GM10266 (cell line): ENCODE results near the gene ARHGDIB.

ENCODE experiments used
- DNase-seq: peaks from one replicate; pipeline ENCODE4 v3.0.0; 2012; ENCODE audit errors: extremely low spot score
- TF ChIP-seq, protein P1 (sequence below): IDR thresholded peaks from 2 replicates; pipeline ENCODE4 v1.5.1; 2012; ENCODE audit warnings: mild to moderate bottlenecking, low read depth; ENCODE audit not compliant: control insufficient read depth, insufficient read depth; ENCODE audit errors: missing control alignments

Gene ARHGDIB

DNA sequence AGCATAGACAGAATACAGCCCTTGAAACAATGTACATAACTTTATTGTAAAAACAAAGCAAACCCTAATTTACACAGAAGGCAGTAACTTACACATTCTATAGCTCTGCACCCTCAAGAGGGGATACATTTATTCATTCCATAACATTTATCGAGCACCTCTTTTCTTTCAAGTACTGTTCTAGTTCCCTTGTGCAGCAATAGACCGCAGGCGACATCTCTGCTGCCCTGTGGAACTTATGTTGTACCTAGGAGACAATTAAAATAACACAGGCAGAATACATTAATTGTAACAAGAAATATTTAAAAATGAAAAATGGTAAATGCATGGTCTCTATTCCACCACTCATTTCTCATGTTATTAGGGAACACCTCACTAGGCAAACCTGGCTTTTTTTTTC lies 1.4 kb upstream of the ARHGDIB start:
- DNase-seq: no peak
- TF ChIP-seq, protein P1, sequence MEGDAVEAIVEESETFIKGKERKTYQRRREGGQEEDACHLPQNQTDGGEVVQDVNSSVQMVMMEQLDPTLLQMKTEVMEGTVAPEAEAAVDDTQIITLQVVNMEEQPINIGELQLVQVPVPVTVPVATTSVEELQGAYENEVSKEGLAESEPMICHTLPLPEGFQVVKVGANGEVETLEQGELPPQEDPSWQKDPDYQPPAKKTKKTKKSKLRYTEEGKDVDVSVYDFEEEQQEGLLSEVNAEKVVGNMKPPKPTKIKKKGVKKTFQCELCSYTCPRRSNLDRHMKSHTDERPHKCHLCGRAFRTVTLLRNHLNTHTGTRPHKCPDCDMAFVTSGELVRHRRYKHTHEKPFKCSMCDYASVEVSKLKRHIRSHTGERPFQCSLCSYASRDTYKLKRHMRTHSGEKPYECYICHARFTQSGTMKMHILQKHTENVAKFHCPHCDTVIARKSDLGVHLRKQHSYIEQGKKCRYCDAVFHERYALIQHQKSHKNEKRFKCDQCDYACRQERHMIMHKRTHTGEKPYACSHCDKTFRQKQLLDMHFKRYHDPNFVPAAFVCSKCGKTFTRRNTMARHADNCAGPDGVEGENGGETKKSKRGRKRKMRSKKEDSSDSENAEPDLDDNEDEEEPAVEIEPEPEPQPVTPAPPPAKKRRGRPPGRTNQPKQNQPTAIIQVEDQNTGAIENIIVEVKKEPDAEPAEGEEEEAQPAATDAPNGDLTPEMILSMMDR: no peak

DNA sequence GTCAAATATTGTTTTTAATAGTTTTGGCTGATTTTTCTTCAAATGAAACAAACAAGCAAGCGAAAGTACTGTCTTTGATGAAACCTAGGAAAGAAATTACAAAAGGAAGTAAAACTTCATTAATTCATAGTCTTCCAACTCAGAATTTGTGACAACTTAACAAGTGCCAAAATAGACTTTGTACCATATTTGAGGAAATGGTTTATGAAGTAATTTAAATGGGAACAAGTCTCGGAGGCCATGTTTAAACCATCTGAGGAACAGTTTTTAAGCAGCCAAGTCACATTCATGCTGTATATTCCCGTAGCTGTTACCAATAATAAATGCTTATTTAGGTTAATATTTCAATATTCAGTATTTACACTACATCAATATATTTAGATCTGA lies 745 bp upstream of the ARHGDIB start:
- TF ChIP-seq, protein P1: no peak

DNA sequence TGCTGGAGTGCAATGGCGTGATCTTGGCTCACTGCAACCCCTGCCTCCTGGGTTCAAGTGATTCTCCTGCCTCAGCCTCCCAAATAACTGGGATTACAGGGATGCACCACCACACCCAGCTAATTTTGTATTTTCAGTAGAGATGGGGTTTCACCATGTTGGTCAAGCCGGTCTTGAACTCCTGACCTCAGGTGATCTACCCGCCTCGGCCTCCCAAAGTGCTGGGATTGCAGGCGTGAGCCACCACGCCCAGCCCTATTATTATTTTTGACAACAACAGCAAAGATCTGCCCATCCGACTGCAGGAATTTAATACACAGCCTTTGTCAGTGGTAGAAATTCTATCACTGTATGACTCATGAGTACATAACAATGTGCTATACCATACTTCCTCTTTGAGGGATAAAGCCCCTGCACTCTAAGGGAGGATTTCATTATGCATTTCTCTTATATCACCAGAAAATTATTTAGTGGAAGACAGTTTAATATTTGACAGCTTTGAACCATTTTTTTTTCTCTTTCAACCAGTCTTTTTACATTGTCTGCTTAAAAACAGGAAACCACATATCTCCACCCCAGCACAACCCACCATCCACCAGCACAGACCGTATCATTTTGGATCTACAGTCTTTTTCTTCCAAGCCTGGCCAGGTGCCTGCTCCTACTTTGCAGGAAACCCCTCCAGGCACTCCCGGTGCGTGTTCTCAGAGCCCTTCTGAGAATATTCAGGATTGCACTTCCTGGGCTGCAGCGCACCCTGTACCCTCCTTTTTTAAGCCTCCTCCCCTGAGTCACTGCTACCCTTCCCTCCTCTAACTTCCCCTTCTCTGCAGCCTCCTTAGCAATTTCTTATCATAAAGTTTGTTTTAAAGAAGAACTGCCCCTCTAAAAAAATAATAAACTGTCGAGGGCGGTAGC lies 594 bp downstream of the ARHGDIB start:
- TF ChIP-seq, protein P1: no peak
- peak; percentile 24 for DNase-seq

More for the DNA sequence above, 745 bp upstream of the ARHGDIB start:
- DNase-seq: no peak

DNA sequence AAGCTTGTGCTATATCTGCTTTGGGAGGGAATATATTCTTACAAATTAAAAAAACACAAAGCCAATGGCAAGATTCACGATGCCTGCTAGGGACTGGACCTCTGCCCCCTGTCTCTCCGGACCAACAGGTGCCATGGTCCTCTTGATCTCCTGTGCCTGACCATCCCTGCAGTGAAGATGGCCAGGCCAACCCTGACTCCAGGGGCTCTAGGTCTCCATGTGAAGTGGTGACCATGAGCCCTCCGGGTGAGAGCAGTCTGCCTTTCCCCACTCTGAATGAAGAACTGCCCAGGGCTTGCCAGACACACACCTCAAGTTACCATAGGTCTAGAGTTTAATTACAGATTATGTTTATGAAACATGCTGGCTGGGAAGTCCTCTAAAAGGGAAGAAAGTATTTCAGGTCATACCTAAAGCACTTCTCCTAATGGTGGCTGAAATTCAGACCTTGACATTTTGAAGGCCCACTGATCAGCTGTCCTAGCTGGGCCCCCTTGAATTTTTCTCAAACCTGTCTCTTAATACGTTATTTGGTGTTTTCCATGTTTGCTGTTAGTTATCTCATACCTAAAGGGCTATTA lies 1.4 kb downstream of the ARHGDIB start:
- no peak for DNase-seq
- TF ChIP-seq, protein P1: no peak

DNA sequence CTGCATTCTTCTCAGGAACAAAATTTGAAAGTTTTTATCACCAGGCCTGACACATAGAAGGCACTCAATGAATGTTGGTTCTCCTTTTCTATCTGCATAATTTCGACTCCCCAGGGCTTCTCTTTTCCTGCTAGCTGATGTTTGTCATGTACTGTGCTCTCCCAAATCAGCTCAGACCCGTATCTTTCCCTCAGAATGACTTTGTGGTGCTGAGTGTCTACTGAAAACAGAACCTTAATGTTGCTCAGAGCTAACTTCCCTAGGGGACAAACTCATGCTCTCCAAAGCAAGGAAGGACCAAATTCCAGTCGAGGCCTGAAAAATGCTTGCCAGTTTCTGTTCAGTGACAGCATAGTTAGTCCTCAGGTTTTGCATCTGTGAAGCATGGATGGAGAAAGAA lies 1.9 kb downstream of the ARHGDIB start:
- DNase-seq: no peak
- TF ChIP-seq, protein P1: no peak

DNA sequence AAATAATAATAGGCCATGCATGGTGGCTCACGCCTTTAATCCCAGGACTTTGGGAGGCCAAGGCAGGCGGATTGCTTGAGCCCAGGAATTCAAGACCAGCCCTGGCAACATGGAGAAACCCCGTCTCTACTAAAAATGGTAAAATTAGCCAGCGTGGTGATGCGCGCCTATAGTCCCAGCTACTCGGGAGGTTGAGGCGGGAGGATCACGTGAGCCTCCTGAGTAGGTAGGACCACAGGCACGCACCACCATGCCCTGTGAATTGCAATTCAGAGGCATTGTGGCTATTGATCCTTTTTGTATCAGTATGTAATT lies 2.3 kb downstream of the ARHGDIB start:
- TF ChIP-seq, protein P1: no peak
- DNase-seq: no peak
